Hepatocyte (in vitro differentiated cells): ENCODE data around the gene MAGI2. TPM values are rescaled to one million over a fixed set of nuclear protein-coding genes. Genes with fewer than 3 reads are reported as not detected.
"Not testable (repeated sequence)": the region's sequence is repeated elsewhere in the genome, so short reads cannot be mapped to it uniquely, and the experiment has no call there.

Experiments used
- DNase-seq: peaks from one replicate; pipeline ENCODE4 v3.0.0-alpha.2; 2016; ENCODE audit warnings: low spot score
- H2AFZ ChIP-seq: fragments of 200-600 bp; sonication (generic); 2 replicates; pipeline ENCODE4 v1.6.0; 2016; ENCODE audit warnings: antibody characterized with exemption, mild to moderate bottlenecking
- H3K27ac ChIP-seq: fragments of 200-600 bp; sonication (generic); 2 replicates; pipeline ENCODE4 v1.5.1; 2016; ENCODE audit warnings: mild to moderate bottlenecking
- H3K27me3 ChIP-seq: fragments of 200-600 bp; sonication (generic); 2 replicates; pipeline ENCODE4 v1.6.1; 2016
- H3K36me3 ChIP-seq: fragments of 200-600 bp; sonication (generic); replicated peaks from 2 replicates; pipeline ENCODE4 v1.5.1; 2016; ENCODE audit warnings: low read depth; ENCODE audit not compliant: insufficient read depth
- H3K4me1 ChIP-seq: fragments of 200-600 bp; sonication (generic); 2 replicates; pipeline ENCODE4 v1.5.1; 2016; ENCODE audit warnings: mild to moderate bottlenecking, moderate library complexity; ENCODE audit not compliant: insufficient read depth
- H3K4me2 ChIP-seq: fragments of 200-600 bp; sonication (generic); 2 replicates; pipeline ENCODE4 v1.6.0; 2016
- H3K4me3 ChIP-seq: fragments of 200-600 bp; sonication (generic); 2 replicates; pipeline ENCODE4 v1.5.1; 2016; ENCODE audit warnings: mild to moderate bottlenecking
- H3K79me2 ChIP-seq: fragments of 200-600 bp; sonication (generic); 2 replicates; pipeline ENCODE4 v1.6.0; 2017; ENCODE audit warnings: mild to moderate bottlenecking
- H3K9me2 ChIP-seq: fragments of 200-600 bp; sonication (generic); replicated peaks from 2 replicates; pipeline ENCODE4 v1.6.0; 2017; ENCODE audit warnings: mild to moderate bottlenecking; ENCODE audit not compliant: insufficient read depth
- H3K9me3 ChIP-seq: fragments of 200-600 bp; sonication (generic); 2 replicates; pipeline ENCODE4 v1.5.1; 2016; ENCODE audit warnings: low read depth, mild to moderate bottlenecking
- H4K20me1 ChIP-seq: fragments of 200-600 bp; sonication (generic); 2 replicates; pipeline ENCODE4 v1.6.0; 2016; ENCODE audit warnings: mild to moderate bottlenecking; ENCODE audit not compliant: insufficient read depth, poor library complexity, severe bottlenecking
- EZH2 ChIP-seq: fragments of 200-600 bp; sonication (generic); IDR thresholded peaks from 2 replicates; pipeline ENCODE4 v1.6.1; 2016; ENCODE audit warnings: antibody characterized with exemption, mild to moderate bottlenecking, borderline replicate concordance
- EZH2phosphoT487 ChIP-seq: fragments of 200-600 bp; sonication (generic); IDR thresholded peaks from one replicate; pipeline ENCODE4 v1.6.1; 2018; ENCODE audit warnings: antibody characterized with exemption, mild to moderate bottlenecking, low read depth, moderate library complexity; ENCODE audit not compliant: unreplicated experiment, severe bottlenecking
- WGBS: methylation state at CpG from one replicate; pipeline ENCODE4 v1.1.6; 2016; ENCODE audit warnings: low lambda C conversion rate; ENCODE audit errors: missing lambda C conversion rate; 5-methylcytosine and 5-hydroxymethylcytosine counted together
- polyA plus RNA-seq: library from polyadenylated mRNA; unstranded; fragments of >200 nt; fragmentation: Nextera tagmentation; extraction: Ambion mirVana; gene quantifications from 2 replicates; pipeline ENCODE4 v1.2.1, GENCODE V29; 2016
- total RNA-seq: library from RNA; depleted of rRNA; stranded (reverse); fragments of >200 nt; gene quantifications from 2 replicates; pipeline ENCODE4 v1.2.3, GENCODE V29; 2014
- TF ChIP-seq, protein P1 (sequence below): fragments of 200-600 bp; sonication (generic); IDR thresholded peaks from 2 replicates; pipeline ENCODE4 v1.5.1; 2016; ENCODE audit warnings: antibody characterized with exemption, mild to moderate bottlenecking; ENCODE audit not compliant: poor library complexity

MAGI2 gene
- total and polyA plus RNA-seq, 2 experiments from 2014 or later = 3.1 to 6.7 TPM

DNA sequence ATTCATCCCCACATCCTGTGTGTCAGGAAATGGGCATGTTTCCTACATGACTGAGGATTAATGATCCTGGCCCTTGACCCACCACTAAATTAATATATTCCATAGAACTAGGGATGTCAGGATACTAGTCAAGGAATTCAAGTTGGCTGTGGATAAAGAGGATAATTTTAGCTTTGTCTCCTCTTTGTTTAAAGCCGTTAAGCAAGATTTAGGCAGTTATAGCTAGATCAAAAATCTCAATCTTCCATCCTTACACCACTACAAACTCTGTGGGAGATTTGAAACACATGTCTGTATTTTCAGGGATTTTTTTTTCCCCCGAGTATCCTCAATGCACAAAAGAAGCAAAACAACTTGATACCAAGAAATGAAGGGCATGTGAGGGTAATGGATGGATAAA lies 417.1 kb downstream of the MAGI2 start:
- Histone ChIP-seq H3K36me3 (no peaks in the 10 kb centered on the region), H3K27me3 (no peaks in the 10 kb centered on the region), H3K9me3 (no peaks in the 10 kb centered on the region), H3K4me3 (no peak overlapping the region), H4K20me1 (no peaks in the 10 kb centered on the region), H3K79me2 (no peaks in the 10 kb centered on the region), H3K9me2 (no peaks in the 10 kb centered on the region), H3K4me1 (no peaks in the 10 kb centered on the region), H3K4me2 (no peak overlapping the region), H3K27ac (no peak overlapping the region), H2AFZ (no peak overlapping the region)
- WGBS = 62% methylated on average over 2 of the region's 2 CpGs
- no peak for DNase-seq
- TF ChIP-seq, protein P1, sequence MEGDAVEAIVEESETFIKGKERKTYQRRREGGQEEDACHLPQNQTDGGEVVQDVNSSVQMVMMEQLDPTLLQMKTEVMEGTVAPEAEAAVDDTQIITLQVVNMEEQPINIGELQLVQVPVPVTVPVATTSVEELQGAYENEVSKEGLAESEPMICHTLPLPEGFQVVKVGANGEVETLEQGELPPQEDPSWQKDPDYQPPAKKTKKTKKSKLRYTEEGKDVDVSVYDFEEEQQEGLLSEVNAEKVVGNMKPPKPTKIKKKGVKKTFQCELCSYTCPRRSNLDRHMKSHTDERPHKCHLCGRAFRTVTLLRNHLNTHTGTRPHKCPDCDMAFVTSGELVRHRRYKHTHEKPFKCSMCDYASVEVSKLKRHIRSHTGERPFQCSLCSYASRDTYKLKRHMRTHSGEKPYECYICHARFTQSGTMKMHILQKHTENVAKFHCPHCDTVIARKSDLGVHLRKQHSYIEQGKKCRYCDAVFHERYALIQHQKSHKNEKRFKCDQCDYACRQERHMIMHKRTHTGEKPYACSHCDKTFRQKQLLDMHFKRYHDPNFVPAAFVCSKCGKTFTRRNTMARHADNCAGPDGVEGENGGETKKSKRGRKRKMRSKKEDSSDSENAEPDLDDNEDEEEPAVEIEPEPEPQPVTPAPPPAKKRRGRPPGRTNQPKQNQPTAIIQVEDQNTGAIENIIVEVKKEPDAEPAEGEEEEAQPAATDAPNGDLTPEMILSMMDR = no peak
- TF ChIP-seq EZH2phosphoT487 = no peak
- TF ChIP-seq EZH2 = no peak

- no peaks in the 10 kb centered on the region for H3K27me3 ChIP-seq
These were observed 417.6 kb downstream of the MAGI2 start for GRCh38 chr7:79035858-79036257.

GRCh38 chr7:79034730-79035129 lies 418.7 kb downstream of the MAGI2 start:
- Histone ChIP-seq H2AFZ (no peak overlapping the region), H3K4me3 (no peak overlapping the region), H3K27ac (no peak overlapping the region), H3K9me3 (no peaks in the 10 kb centered on the region), H4K20me1 (no peaks in the 10 kb centered on the region), H3K79me2 (no peaks in the 10 kb centered on the region), H3K9me2 (no peaks in the 10 kb centered on the region), H3K36me3 (no peaks in the 10 kb centered on the region), H3K27me3 (no peaks in the 10 kb centered on the region), H3K4me2 (no peak overlapping the region), H3K4me1 (no peaks in the 10 kb centered on the region)
- TF ChIP-seq EZH2 = no peak
- TF ChIP-seq, protein P1 = no peak
- WGBS = 90% methylated on average over 5 of the region's 5 CpGs
- no peak for DNase-seq

More at GRCh38 chr7:79035858-79036257, 417.6 kb downstream of the MAGI2 start:
- Histone ChIP-seq H3K4me1 (no peaks in the 10 kb centered on the region), H3K79me2 (no peaks in the 10 kb centered on the region), H3K4me2 (no peak overlapping the region), H4K20me1 (no peaks in the 10 kb centered on the region), H3K9me3 (no peaks in the 10 kb centered on the region), H3K9me2 (no peaks in the 10 kb centered on the region), H3K4me3 (no peak overlapping the region), H3K36me3 (no peaks in the 10 kb centered on the region), H3K27ac (no peak overlapping the region), H2AFZ (no peak overlapping the region)
- 79% methylated on average over 3 of the region's 3 CpGs for WGBS
- no peak for DNase-seq
- TF ChIP-seq, protein P1 = no peak

- WGBS = 84% methylated on average over 2 of the region's 2 CpGs
- not testable (repeated sequence) for H2AFZ ChIP-seq, H3K4me2 ChIP-seq, H4K20me1 ChIP-seq, H3K9me2 ChIP-seq, H3K9me3 ChIP-seq, H3K27me3 ChIP-seq, H3K79me2 ChIP-seq, H3K4me1 ChIP-seq, H3K36me3 ChIP-seq, H3K4me3 ChIP-seq, DNase-seq, H3K27ac ChIP-seq
These were observed 433.8 kb downstream of the MAGI2 start for GRCh38 chr7:79019711-79020110.
